ENCODE measurements around the gene MACROD2.
"Not testable (repeated sequence)": the region's sequence is repeated elsewhere in the genome, so short reads cannot be mapped to it uniquely, and the experiment has no call there.

The MACROD2 gene

DNA sequence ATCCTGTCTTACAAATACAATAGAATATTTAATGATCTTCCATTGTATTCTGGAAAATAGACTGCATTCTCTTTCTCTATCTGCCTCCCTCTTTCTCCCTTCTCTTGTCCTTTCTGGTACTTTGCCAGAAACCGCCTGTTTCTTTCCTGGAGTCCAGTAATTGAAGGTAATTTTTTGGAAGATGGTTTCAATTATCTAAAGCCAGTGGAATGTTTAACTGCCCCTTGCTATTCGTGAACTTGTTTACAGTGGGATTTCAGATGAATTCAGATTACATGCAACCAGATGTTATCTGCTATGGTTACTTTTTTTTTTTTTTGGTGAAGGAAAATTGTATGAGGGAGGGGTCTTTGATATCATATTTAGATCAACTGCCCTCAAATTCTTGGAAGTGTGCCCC lies 997.6 kb downstream of the MACROD2 start:
- no peak for DNase-seq (ENCODE audit: low read depth)

DNA sequence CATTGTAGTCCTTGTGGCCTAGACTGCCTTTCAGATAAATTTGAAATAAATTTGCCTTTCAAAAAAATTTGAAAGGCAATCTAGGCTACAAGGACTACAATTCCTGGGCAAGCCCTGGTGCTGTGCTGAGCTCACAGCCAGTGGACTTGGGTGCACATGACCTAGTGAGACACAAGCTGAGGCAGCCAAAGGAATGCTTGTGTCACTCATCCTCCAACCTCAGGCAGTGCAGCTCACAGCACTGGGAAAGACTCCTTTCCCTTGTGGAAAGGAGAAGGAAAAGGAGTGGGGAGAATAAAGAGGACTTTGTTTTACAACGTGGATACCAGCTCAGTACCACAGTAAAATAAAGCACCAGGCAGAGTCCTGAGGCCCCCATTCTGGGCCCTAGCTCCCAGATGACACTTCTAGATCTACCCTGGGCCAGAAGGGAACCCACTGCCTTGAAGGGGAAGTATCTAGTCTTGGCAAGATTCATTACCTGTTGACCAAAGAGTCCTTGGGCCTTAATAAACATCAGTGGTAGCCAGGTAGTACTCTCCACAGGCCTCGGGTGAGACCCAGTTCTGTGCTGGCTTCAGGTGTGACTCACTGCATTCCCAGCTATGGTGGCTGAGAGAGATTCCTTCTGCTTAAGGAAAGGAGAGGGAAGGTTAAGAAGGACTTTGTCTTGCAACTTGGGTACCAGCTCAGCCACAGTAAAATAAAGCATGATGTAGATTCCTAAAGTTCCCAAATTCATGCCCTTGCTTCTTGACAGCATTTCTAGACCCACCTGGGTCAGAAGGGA lies 1001.8 kb downstream of the MACROD2 start:
- no peak for DNase-seq (ENCODE audit: low read depth)

DNA sequence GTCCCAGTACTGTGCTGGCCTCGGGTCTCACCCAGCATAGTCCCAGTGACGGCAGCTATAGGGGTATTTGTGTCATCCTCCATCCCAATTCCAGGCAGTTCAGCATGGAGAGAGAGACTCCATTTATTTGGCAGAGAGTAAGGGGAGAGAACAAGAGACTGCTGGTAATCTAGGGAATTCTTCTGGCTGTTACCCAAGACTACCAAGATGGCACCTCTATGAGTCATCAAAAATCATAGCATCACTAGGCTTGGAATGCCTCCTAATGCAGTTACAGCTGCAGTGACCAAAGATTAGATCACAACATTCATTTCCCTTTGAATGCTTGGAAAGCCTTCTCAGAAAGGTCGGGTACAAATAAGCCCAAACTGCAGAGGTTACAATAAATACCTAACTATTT lies 1002.5 kb downstream of the MACROD2 start:
- no peak for DNase-seq (ENCODE audit: low read depth)

- DNase-seq (ENCODE audit: low read depth), result no peak
Observed at GRCh38 chr20:15005300-15005986, 1010.1 kb downstream of the MACROD2 start.

GRCh38 chr20:15011631-15012030 lies 1016.3 kb downstream of the MACROD2 start:
- no peak for DNase-seq (ENCODE audit: low read depth)

GRCh38 chr20:15012566-15012965 lies 1017.2 kb downstream of the MACROD2 start:
- DNase-seq (ENCODE audit: low read depth), result no peak

GRCh38 chr20:15016875-15017274 lies 1021.6 kb downstream of the MACROD2 start:
- not testable (repeated sequence) for DNase-seq (ENCODE audit: low read depth)

GRCh38 chr20:15018966-15019365 lies 1023.6 kb downstream of the MACROD2 start:
- no peak for DNase-seq (ENCODE audit: low read depth)

- no peak for DNase-seq (ENCODE audit: low read depth)
Observed at GRCh38 chr20:15020845-15021244, 1025.5 kb downstream of the MACROD2 start.

GRCh38 chr20:15022921-15023320 lies 1027.6 kb downstream of the MACROD2 start:
- no peak for DNase-seq (ENCODE audit: low read depth)

- no peak for DNase-seq (ENCODE audit: low read depth)
Observed at GRCh38 chr20:15026759-15027158, 1031.4 kb downstream of the MACROD2 start.

- DNase-seq (ENCODE audit: low read depth), result no peak
Observed at GRCh38 chr20:15030826-15031225, 1035.5 kb downstream of the MACROD2 start.

DNA sequence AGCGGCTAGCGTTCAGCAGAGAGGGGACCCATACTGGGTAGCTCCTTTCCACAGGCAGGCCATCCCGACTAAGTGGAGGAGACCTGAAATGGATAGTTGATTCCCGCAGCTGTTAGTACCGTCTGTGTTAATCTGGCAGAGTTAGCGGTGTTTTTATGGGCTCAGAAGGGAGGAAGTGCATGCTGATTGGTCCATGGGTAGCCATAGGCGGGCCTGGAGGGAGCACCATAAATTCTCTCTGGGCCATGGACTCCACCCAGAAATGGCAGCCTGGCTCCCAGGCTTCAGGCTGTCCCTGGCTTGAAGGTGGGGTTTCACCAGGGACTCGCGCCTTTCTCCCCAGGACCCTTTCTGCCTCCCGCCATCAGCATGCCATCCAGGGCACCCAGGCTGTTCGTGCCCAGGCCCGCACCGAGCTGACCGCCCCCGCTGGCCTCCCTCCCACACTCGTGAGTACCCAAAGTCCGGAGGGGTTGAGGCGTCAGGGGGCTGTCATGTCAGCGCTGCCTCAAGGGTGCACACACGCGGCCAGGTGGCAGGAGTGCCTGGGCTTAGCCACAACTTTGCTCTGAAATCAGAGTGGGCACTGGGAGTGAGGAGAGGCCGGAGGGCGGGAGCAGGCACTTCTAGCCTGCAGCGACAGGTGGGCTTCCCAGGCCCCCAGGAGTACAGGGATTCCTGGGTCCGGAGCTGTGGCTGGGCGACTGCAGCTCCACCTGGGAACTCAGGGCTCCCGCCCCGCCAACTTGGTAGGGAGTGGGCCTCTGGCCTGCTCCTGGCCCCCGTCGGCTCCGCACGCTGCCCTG lies 1036.4 kb downstream of the MACROD2 start:
- no peak for DNase-seq (ENCODE audit: low read depth)

DNA sequence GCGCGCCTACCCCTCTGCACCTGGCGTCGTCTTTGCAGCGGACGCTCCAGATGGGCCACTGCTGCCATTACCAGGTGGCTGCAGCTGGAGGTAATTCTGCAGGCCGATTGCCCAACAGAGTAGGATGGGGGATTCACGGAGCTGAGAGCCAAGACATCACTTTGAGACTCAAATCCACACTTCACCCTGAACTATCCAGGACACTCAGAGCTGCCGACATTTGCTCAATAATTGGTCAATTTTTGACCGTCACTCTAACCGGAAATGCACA lies 1037.0 kb downstream of the MACROD2 start:
- DNase-seq (ENCODE audit: low read depth), result no peak

GRCh38 chr20:15033269-15033668 lies 1038.0 kb downstream of the MACROD2 start:
- DNase-seq (ENCODE audit: low read depth), result no peak

- DNase-seq (ENCODE audit: low read depth), result no peak
Observed at GRCh38 chr20:15033891-15034290, 1038.6 kb downstream of the MACROD2 start.

DNA sequence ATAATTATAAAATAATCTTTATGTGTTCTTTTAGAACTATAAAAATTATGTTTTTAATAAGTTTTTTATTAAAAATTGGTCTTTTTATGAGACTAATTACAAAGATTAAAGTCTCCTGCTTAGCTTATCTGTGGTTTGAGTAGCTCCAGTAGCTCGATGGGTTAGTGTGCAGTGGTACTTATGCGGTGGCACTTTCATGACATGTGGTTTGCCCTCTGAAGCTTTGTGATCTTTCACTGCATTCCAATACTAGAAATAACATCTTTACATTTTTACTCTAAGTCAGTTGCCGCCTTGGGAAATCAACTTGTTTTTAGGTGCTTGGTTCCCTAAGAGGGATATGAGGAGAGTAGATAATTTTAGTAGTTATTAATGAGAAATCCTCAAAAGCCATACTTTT lies 1041.6 kb downstream of the MACROD2 start:
- no peak for DNase-seq (ENCODE audit: low read depth)

- no peak for DNase-seq (ENCODE audit: low read depth)
Observed at GRCh38 chr20:15039088-15039752, 1043.9 kb downstream of the MACROD2 start.

GRCh38 chr20:15042723-15043122 lies 1047.4 kb downstream of the MACROD2 start:
- DNase-seq (ENCODE audit: low read depth), result no peak

DNA sequence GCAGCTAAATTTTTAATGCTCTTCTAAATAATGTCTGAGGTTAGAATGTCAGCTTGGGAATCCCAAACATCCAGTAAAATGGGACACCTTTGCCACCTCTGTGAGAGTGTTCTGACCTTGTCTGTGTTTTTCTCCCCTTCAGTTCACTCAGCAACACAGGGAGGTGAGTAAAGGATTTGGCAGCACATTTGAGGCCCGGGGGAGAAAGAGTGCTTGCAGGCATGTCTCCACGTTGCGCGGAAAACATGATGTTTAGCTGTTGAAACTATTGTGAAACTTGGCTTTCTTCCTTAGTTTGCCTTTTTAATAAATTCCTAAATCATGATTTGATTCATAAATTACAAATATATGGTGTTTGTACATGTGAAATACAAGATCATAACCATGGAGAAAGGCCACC lies 1049.9 kb downstream of the MACROD2 start:
- DNase-seq (ENCODE audit: low read depth), result no peak

DNA sequence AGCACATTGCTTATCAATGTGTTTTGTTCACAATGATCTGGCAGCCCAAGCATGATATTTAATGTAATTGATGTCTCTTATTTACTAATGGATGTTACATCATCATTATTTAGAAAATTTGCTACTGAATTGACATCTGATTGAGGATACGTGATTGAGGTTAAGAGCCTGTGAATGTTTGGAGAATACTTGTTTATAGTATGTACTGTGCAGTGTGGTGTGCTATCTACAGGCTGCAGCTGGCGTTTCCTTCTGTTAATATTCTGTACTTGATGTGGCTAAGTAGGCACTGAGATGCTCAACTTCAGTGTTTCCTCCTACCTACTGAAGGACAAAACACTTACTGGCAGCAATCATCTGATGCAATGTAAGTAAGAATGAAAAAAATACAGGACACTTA lies 1051.7 kb downstream of the MACROD2 start:
- no peak for DNase-seq (ENCODE audit: low read depth)

DNA sequence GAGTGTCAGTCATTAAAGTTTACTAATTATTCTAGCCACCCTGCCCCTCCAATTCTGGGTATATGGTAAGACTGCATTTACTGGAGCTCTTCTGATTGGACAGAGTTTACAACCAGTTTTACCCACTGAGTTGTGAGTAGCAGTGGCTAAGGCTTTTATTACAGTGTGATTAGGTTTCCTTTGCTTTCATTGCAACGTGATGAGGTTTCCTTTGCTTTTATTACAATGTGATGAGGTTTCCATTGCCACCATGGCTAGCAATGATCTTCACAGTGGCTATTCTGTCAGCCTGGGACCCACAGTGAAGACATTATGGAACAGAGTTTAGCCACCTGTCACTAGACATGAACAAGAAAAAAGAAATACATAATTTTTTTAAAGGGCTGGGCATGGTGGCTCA lies 1052.3 kb downstream of the MACROD2 start:
- no peak for DNase-seq (ENCODE audit: low read depth)

Data from T follicular helper cell (primary cell).